ENCODE measurements around the gene ZBTB20.

The ZBTB20 gene

GRCh38 chr3:114344492-114344891, 802.6 kb downstream of the ZBTB20 start:
- DNase-seq: no peak

GRCh38 chr3:114338651-114339357, 808.3 kb downstream of the ZBTB20 start:
- DNase-seq: no peak

DNA sequence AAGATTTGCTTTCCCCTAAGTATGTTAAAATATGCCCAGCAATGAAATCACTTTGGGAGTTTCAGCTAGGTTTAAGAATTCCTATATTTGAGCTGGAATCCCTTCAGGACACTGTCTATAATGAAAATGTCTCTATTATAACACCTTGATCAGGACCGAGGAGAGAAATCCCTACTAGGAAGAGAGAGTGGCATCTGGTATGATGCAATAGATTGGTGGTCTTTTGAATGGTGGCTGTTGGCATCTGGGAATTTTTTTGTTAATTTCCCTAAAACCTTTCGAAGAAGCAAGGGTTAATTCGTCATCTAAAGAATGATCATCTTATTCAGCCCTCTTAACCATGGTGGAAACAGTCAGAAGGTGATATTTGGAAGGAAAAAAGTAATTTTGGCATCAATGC, 810.2 kb downstream of the ZBTB20 start:
- DNase-seq: no peak

- DNase-seq: no peak
These were observed 810.9 kb downstream of the ZBTB20 start for GRCh38 chr3:114336122-114336697.

DNA sequence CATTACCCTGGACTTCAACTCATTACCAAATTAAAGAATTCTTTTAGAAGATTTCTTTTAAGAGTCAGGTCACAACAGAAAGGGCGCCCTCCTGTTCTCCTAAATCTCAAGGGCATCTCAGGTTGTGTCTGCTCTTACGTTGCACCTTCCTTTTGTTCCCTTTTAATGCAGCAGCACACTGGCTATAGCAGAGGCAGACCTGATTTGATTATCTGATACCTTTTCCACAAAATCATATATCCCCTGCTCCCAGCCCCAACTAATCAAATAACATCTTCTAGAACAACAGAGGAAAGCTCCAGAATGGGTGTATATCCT, 813.2 kb downstream of the ZBTB20 start:
- DNase-seq: no peak

GRCh38 chr3:114333180-114333922, 813.7 kb downstream of the ZBTB20 start:
- DNase-seq: no peak

DNA sequence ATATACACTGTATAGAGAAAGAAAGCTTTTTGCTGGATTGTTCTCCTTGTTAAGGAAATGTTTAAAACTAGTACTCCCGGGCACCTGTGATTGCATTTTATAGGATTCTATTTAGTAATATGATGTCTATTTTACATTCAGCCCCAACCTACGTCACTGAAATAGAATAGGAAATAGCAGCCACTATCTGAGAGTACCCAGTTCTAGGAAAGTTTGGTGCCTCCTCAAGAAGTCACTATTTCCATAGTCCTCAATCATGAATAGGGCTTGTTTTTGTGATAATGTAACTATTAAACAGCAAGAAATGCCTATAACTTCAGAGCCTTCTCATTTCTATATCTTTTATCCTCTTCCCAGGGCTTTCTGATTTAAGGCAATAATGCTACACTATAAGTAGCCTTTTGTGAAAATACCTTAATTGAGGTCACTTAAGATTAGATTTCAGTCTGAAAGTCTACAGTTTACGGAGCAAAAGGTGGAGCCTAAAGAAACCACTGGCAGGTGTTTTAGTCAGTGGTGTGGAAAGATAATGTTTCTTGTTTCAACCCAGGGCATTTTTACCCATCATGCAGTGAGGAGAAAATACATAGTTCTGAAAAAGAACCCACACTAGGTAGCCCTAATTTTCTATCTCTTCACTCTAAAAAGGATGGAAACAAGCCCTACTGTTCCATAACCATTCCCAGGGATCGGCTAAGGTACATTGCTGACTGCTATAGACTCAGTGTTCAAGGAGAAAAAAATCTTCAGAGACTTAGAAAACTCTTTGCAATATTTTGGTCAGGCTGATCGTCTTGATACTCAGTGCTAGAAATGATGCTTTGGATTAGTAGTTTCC, 814.5 kb downstream of the ZBTB20 start:
- no peak for DNase-seq

DNA sequence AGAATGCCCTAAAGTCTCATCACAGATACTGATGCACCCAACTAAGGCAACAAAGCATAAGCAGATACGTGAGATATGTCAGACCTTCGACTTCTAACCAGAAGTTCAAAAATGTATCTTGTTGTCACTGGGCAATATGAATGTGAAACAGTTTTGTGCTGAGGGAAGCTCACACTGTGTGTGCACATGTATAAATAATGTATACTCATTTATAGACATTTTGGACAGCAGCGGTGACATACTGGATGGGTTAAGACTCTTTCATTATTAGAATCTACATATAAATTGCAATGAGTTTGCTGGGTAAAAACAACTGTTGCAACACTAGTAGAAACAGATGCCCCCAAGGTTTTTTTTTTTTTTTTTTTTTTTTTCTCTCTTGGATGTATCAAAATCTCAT, 815.4 kb downstream of the ZBTB20 start:
- no peak for DNase-seq

DNA sequence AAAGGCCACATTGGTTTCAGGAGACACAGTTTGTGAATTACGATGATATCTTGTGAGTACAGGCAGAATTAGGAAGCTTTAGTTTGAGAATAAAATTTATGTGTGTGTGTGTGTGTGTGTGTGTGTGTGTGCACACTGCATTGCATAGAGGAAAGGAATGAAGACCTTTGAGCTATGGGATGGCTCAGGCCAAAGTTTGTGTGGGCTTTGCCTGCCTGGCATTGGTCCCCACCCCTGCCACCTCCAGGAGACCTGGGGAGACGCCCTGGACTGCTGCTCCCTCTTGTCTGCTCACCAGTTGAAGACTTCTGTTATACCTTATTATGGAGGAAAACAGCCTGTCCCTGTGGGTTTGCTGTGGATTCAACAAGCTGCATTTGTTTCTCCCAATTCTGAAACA, 816.1 kb downstream of the ZBTB20 start:
- DNase-seq: no peak

DNA sequence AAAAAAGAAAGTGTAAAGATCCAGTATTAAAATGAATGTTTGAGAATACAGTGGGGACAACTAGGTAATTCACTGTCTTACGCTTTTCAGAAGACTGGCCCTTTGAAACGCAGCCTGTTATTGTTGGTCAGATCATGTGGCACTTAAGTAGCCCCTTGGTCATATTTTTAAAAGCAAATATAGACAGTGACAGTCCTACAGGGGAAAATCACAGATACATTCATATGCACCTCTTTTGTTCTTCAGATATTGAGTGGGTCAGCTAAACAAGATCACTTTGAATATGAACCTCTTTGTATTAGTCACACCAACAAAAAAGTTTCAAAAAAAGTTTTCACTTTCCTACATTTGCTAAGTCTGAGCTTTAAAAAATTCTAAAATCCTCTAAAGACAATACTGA, 817.3 kb downstream of the ZBTB20 start:
- DNase-seq: no peak

- no peak for DNase-seq
These were observed 818.7 kb downstream of the ZBTB20 start for GRCh38 chr3:114328345-114328744.

DNA sequence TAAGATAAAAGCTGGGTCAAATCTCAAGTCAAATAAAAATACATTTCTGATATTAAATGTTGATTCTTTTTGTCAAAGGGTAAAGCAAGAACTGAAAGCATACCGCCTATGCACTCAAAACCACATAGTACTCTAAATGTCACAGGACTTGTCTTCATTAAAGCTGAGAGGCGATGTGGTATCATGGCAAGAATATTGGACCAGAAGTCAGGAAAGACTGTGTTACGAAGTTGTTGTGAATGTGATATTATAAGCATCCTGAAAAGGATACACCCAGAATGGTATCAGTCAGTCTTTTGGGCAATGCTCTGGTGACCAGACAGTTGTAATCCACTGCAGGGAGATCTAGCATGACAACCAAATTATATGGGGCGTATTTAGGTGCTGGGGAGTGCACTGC, 819.4 kb downstream of the ZBTB20 start:
- no peak for DNase-seq

- no peak for DNase-seq
These were observed 823.4 kb downstream of the ZBTB20 start for GRCh38 chr3:114323546-114324254.

- DNase-seq: no peak
These were observed 826.8 kb downstream of the ZBTB20 start for GRCh38 chr3:114320246-114320645.

DNA sequence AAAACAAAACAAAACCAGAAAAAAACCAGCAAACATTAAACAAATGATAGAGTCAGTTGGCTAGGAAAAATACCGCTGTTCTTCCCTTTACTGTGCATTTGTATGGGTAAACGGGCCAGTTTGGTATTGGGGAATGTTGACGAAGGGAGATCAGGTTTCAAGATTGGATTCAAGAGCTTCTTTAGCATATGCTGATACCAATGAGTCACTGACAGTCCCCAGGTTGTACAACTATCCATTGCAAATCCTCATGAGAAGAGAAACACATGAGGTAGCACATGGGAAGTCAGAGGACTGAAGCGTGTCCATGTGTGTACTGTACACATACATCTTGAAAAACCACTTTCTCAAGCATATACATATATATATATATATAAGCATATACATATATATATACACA, 827.6 kb downstream of the ZBTB20 start:
- DNase-seq: no peak

GRCh38 chr3:114318295-114318694, 828.8 kb downstream of the ZBTB20 start:
- DNase-seq: no peak

- no peak for DNase-seq
These were observed 832.8 kb downstream of the ZBTB20 start for GRCh38 chr3:114314282-114314681.

DNA sequence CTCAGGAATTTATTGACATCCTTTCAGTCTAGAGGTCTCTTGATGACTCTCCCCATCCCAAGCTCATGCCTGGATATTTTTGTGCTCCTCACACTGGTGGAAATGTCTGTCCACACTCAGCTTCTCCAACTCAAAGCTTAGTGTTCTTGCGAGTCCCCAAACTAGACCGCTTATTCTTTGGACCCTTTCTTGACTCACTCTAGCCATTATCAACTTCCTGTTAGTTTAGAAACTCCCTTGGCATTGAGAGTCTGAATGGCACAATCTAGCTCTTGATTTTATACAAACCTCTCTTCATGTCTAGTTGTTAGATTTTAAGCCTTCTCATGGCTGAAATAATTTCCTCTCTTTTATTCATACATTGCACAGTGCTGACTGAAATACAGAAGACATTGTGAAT, 833.7 kb downstream of the ZBTB20 start:
- no peak for DNase-seq

GRCh38 chr3:114310695-114311094, 836.4 kb downstream of the ZBTB20 start:
- no peak for DNase-seq

DNA sequence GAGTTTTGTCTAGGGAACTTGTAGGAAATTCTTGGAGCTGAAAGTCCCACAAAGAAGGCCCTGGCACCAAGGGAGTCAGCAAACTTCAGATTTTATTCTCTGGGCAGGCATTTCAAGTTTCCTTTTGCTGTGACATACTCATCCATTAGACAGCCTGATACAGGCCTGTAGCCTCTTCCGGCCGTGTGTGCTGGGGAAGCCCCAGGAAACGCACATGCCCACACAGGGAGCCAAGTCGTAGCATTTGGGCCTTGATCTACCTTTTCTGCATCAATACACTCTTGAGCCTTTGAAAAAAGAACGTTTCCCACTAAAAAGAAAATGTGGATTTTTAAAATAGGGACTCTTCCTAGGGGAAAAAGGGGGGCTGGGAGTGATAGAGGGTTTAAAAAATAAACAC, 838.3 kb downstream of the ZBTB20 start:
- DNase-seq: no peak

- no peak for DNase-seq
These were observed 838.7 kb downstream of the ZBTB20 start for GRCh38 chr3:114308377-114308776.

DNA sequence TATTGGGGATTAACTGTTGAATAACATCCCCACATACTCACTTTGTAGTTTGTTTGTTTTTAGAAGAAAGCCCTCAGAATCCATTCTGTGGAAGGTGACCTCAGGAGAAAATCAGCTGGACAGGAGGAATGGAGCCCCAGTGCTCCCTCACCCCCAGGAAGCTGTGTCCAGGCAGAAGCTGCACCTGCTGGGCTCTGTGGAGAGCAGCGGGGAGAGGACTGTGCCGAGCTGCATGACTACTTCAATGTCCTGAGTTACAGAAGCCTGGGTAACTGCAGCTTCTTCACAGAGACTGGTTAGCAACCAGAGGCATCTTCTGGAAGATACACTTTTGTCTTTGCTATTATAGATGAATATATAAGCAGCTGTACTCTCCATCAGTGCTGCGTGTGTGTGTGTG, 839.3 kb downstream of the ZBTB20 start:
- no peak for DNase-seq

Data from NCI-H2081 treated with DMSO at 0.1 percent for 48 hours (cell line).